OCI-LY3 (cell line): ENCODE results near the gene CNTNAP2.

Experiments
- EZH2phosphoT487 ChIP-seq: fragments of 200-600 bp; shearing (Covaris generic); IDR thresholded peaks from 2 replicates; pipeline ENCODE4 v1.6.1; 2018; ENCODE audit warnings: antibody characterized with exemption, mixed run types, low read depth
- TF ChIP-seq, protein P1 (sequence below): fragments of 200-600, 300-600 bp; sonication (generic); IDR thresholded peaks from 2 replicates; pipeline ENCODE4 v1.5.1; 2014; ENCODE audit warnings: antibody characterized with exemption, low read length, low read depth

DNA sequence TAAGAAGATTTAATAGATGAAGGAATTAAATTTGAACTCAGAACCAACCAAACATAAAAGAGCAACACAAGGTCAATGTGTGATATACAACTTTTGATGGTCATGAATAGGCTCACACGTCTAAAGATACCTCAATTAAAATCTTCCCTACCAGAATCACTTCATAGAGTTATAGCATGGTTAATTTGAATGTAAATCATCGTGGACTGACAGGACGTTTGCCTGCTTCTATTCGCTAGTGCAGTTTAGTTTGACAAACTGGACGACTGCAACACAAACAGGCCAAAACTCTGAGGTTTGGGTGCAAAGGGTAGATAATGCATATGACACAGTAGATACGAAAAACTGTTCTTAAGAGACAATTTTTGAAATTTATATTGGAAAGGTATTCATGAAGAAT is 32.5 kb upstream of the CNTNAP2 start:
- TF ChIP-seq, protein P1, sequence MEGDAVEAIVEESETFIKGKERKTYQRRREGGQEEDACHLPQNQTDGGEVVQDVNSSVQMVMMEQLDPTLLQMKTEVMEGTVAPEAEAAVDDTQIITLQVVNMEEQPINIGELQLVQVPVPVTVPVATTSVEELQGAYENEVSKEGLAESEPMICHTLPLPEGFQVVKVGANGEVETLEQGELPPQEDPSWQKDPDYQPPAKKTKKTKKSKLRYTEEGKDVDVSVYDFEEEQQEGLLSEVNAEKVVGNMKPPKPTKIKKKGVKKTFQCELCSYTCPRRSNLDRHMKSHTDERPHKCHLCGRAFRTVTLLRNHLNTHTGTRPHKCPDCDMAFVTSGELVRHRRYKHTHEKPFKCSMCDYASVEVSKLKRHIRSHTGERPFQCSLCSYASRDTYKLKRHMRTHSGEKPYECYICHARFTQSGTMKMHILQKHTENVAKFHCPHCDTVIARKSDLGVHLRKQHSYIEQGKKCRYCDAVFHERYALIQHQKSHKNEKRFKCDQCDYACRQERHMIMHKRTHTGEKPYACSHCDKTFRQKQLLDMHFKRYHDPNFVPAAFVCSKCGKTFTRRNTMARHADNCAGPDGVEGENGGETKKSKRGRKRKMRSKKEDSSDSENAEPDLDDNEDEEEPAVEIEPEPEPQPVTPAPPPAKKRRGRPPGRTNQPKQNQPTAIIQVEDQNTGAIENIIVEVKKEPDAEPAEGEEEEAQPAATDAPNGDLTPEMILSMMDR: no peak
- no peak for TF ChIP-seq EZH2phosphoT487
